ENCODE results near the gene ASTN2.

Gene ASTN2

GRCh38 chr9:117008876-117009275, 406.0 kb downstream of the ASTN2 start:
- Histone ChIP-seq H3K4me3 (ENCODE audit: low read length) (no peak overlapping the region), H3K4me2 (ENCODE audit: low read length) (no peak overlapping the region), H3K9me3 (ENCODE audit: control insufficient read depth, insufficient read depth, low read length) (no peaks in the 10 kb centered on the region), H4K20me1 (ENCODE audit: control insufficient read depth, insufficient read depth, low read depth, low read length) (no peaks in the 10 kb centered on the region), H3K4me1 (ENCODE audit: control insufficient read depth, low read length) (no peaks in the 10 kb centered on the region), H3F3A (ENCODE audit: control insufficient read depth, insufficient read depth) (no peaks in the 10 kb centered on the region), H3K36me3 (ENCODE audit: control insufficient read depth, low read length) (peaks cover 23% of the 10 kb centered on the region), H3K27me3 (ENCODE audit: control insufficient read depth, low read length) (no peaks in the 10 kb centered on the region), H3K79me2 (ENCODE audit: control insufficient read depth, low read length) (no peaks in the 10 kb centered on the region), H3K9me2 (replicated peaks; ENCODE audit: control insufficient read depth, low read length) (no peaks in the 10 kb centered on the region), H3K27ac (ENCODE audit: low read depth, low read length) (no peak overlapping the region)
- TF ChIP-seq EZH2phosphoT487 (IDR thresholded peaks at IDR 0.05; ENCODE audit: borderline replicate concordance, low read length) = no peak
- no peak for TF ChIP-seq CTCF (IDR thresholded peaks at IDR 0.05; ENCODE audit: low read depth, low read length, poor library complexity, severe bottlenecking)

GRCh38 chr9:117008461-117008860, 406.4 kb downstream of the ASTN2 start:
- Histone ChIP-seq H4K20me1 (ENCODE audit: control insufficient read depth, insufficient read depth, low read depth, low read length) (no peaks in the 10 kb centered on the region), H3F3A (ENCODE audit: control insufficient read depth, insufficient read depth) (no peaks in the 10 kb centered on the region), H3K36me3 (ENCODE audit: control insufficient read depth, low read length) (peaks cover 23% of the 10 kb centered on the region), H3K9me2 (replicated peaks; ENCODE audit: control insufficient read depth, low read length) (no peaks in the 10 kb centered on the region), H3K4me2 (ENCODE audit: low read length) (no peak overlapping the region), H3K27me3 (ENCODE audit: control insufficient read depth, low read length) (no peaks in the 10 kb centered on the region), H3K4me1 (ENCODE audit: control insufficient read depth, low read length) (no peaks in the 10 kb centered on the region), H3K4me3 (ENCODE audit: low read length) (no peak overlapping the region), H3K79me2 (ENCODE audit: control insufficient read depth, low read length) (no peaks in the 10 kb centered on the region), H3K9me3 (ENCODE audit: control insufficient read depth, insufficient read depth, low read length) (no peaks in the 10 kb centered on the region), H3K27ac (ENCODE audit: low read depth, low read length) (no peak overlapping the region)
- no peak for TF ChIP-seq EZH2phosphoT487 (IDR thresholded peaks at IDR 0.05; ENCODE audit: borderline replicate concordance, low read length)
- TF ChIP-seq CTCF (IDR thresholded peaks at IDR 0.05; ENCODE audit: low read depth, low read length, poor library complexity, severe bottlenecking) = no peak

GRCh38 chr9:117002686-117003085, 412.2 kb downstream of the ASTN2 start:
- TF ChIP-seq CTCF (IDR thresholded peaks at IDR 0.05; ENCODE audit: low read depth, low read length, poor library complexity, severe bottlenecking) (no peak), EZH2phosphoT487 (IDR thresholded peaks at IDR 0.05; ENCODE audit: borderline replicate concordance, low read length) (no peak)
- H3K9me2 ChIP-seq (replicated peaks; ENCODE audit: control insufficient read depth, low read length) = no peaks in the 10 kb centered on the region
- H3K27me3 ChIP-seq (ENCODE audit: control insufficient read depth, low read length) = no peaks in the 10 kb centered on the region
- no peak overlapping the region for H3K4me3 ChIP-seq (ENCODE audit: low read length)
- peaks cover 17% of the 10 kb centered on the region for H3K36me3 ChIP-seq (ENCODE audit: control insufficient read depth, low read length)
- H3K27ac ChIP-seq (ENCODE audit: low read depth, low read length) = no peak overlapping the region
- H3K4me2 ChIP-seq (ENCODE audit: low read length) = no peak overlapping the region
- no peaks in the 10 kb centered on the region for H3K4me1 ChIP-seq (ENCODE audit: control insufficient read depth, low read length)
- no peaks in the 10 kb centered on the region for H3K79me2 ChIP-seq (ENCODE audit: control insufficient read depth, low read length)
- H4K20me1 ChIP-seq (ENCODE audit: control insufficient read depth, insufficient read depth, low read depth, low read length) = no peaks in the 10 kb centered on the region
- no peaks in the 10 kb centered on the region for H3K9me3 ChIP-seq (ENCODE audit: control insufficient read depth, insufficient read depth, low read length)
- no peaks in the 10 kb centered on the region for H3F3A ChIP-seq (ENCODE audit: control insufficient read depth, insufficient read depth)

Data from DOHH2 (cell line).